SK-N-SH (cell line): ENCODE measurements around the gene TRMT112. TPM values are rescaled to one million over a fixed set of nuclear protein-coding genes. Genes with fewer than 3 reads are reported as not detected.

Experiments
- CTCF ChIA-PET: fragments of 300-600, 350-600 bp; formaldehyde crosslinking; extraction: SDS; loops from one replicate; lab custom pipeline; 2021; lab: Yijun Ruan, JAX
- POLR2A ChIA-PET: fragments of 350-600 bp; sonication (Branson Sonifier 250); formaldehyde crosslinking; extraction: SDS; loops from one replicate; lab custom pipeline; 2020; ENCODE audit warnings: antibody characterized with exemption, inconsistent platforms; lab: Yijun Ruan, JAX
- DNase-seq: peaks from one replicate; pipeline ENCODE4 v3.0.0; 2012
- H2AFZ ChIP-seq: fragments of 200-600 bp; sonication (generic); 2 replicates; pipeline ENCODE4 v1.8.1; 2016; ENCODE audit warnings: antibody characterized with exemption, mild to moderate bottlenecking, low read depth
- H3F3A ChIP-seq: fragments of 200-600 bp; sonication (generic); replicated peaks from 2 replicates; pipeline ENCODE3; 2016; ENCODE audit warnings: antibody characterized with exemption, mild to moderate bottlenecking; ENCODE audit not compliant: insufficient read depth
- H3K27ac ChIP-seq, 2 experiments: fragments of 200-500 bp in 1 of 2; fragments of 200-600 bp in 1 of 2; sonication (Bioruptor generic) in 1 of 2; sonication (generic), shearing (Covaris generic) in 1 of 2; 2 replicates each; pipeline versions ENCODE4 v1.5.1 to v1.6.1; 2014 to 2016; ENCODE audit warnings: low read depth in 2 of 2, inconsistent platforms in 1 of 2, low read length in 1 of 2, mild to moderate bottlenecking in 1 of 2, mixed read lengths in 1 of 2
- H3K27me3 ChIP-seq: fragments of 200-600 bp; sonication (generic), shearing (Covaris generic); 2 replicates; pipeline ENCODE4 v1.6.1; 2016; ENCODE audit warnings: mixed run types; ENCODE audit not compliant: insufficient read depth
- H3K36me3 ChIP-seq, 2 experiments: fragments of 200-500 bp in 1 of 2; fragments of 200-600 bp in 1 of 2; sonication (Bioruptor generic) in 1 of 2; sonication (generic) in 1 of 2; replicated peaks in 1 of 2; 2 replicates each; pipeline versions ENCODE3 to v1.5.1; 2014 to 2016; ENCODE audit warnings: low read length in 1 of 2, mild to moderate bottlenecking in 1 of 2; ENCODE audit not compliant: insufficient read depth in 2 of 2, control insufficient read depth in 1 of 2
- H3K4me1 ChIP-seq, 2 experiments: fragments of 200-500 bp in 1 of 2; fragments of 200-600 bp in 1 of 2; sonication (Bioruptor generic) in 1 of 2; sonication (generic), shearing (Covaris generic) in 1 of 2; 2 replicates each; pipeline versions ENCODE4 v1.5.1 to v1.6.1; 2014 to 2016; ENCODE audit warnings: low read depth in 1 of 2, low read length in 1 of 2, mixed run types in 1 of 2; ENCODE audit not compliant: insufficient read depth in 2 of 2, control insufficient read depth in 1 of 2
- H3K4me2 ChIP-seq: fragments of 200-600 bp; sonication (generic), shearing (Covaris generic); 2 replicates; pipeline ENCODE4 v1.6.1; 2017; ENCODE audit warnings: mixed run types
- H3K4me3 ChIP-seq, 2 experiments: fragments of 200-500 bp in 1 of 2; fragments of 200-600 bp in 1 of 2; sonication (Bioruptor generic) in 1 of 2; sonication (generic), shearing (Covaris generic) in 1 of 2; 2 replicates each; pipeline versions ENCODE4 v1.5.1 to v1.8.1; 2014 to 2016; ENCODE audit warnings: low read depth in 2 of 2, inconsistent platforms in 1 of 2, low read length in 1 of 2, mild to moderate bottlenecking in 1 of 2, mixed read lengths in 1 of 2, moderate library complexity in 1 of 2
- H3K79me2 ChIP-seq: fragments of 200-600 bp; sonication (generic); 2 replicates; pipeline ENCODE4 v1.8.1; 2017; ENCODE audit warnings: mild to moderate bottlenecking; ENCODE audit not compliant: insufficient read depth
- H3K9ac ChIP-seq: fragments of 200-600 bp; sonication (generic); 2 replicates; pipeline ENCODE4 v1.6.1; 2017; ENCODE audit warnings: mixed run types
- H3K9me2 ChIP-seq: fragments of 200-600 bp; sonication (generic); 2 replicates; pipeline ENCODE4 v1.6.1; 2017; ENCODE audit warnings: mixed run types
- H3K9me3 ChIP-seq: fragments of 200-600 bp; sonication (generic); 2 replicates; pipeline ENCODE4 v1.6.1; 2017; ENCODE audit warnings: mixed run types, mild to moderate bottlenecking, moderate library complexity
- H4K20me1 ChIP-seq: fragments of 200-600 bp; sonication (generic); 2 replicates; pipeline ENCODE4 v1.6.1; 2017; ENCODE audit warnings: mild to moderate bottlenecking, mixed run types; ENCODE audit not compliant: insufficient read depth
- CHD2 ChIP-seq: fragments of 150-350 bp; IDR thresholded peaks from 2 replicates; pipeline ENCODE4 v1.6.1; 2018; ENCODE audit warnings: low read length; ENCODE audit not compliant: partially characterized antibody
- FOXJ3 ChIP-seq: sonication (generic); formaldehyde crosslinking; IDR thresholded peaks from 2 replicates; pipeline ENCODE4 v1.5.1; 2020; ENCODE audit warnings: mild to moderate bottlenecking, missing genetic modification reagents
- FOXM1 ChIP-seq: IDR thresholded peaks from 2 replicates; pipeline ENCODE4 v1.4.0; 2012; ENCODE audit warnings: low read depth, mild to moderate bottlenecking
- GATA2 ChIP-seq: sonication (generic); formaldehyde crosslinking; IDR thresholded peaks from 2 replicates; pipeline ENCODE4 v1.5.0; 2020; ENCODE audit warnings: mild to moderate bottlenecking, missing genetic modification reagents
- IRF3 ChIP-seq: fragments of 150-350 bp; IDR thresholded peaks from 2 replicates; pipeline ENCODE4 v1.6.1; 2016; ENCODE audit warnings: mild to moderate bottlenecking, low read depth, low read length
- JUND ChIP-seq: IDR thresholded peaks from 2 replicates; pipeline ENCODE4 v1.4.0; 2012
- MAX ChIP-seq: IDR thresholded peaks from 2 replicates; pipeline ENCODE4 v1.4.0; 2012; ENCODE audit warnings: low read depth
- MXI1 ChIP-seq: IDR thresholded peaks from 2 replicates; pipeline ENCODE4 v1.6.1; 2012; ENCODE audit warnings: mild to moderate bottlenecking, low read depth, low read length, improper control_type of control experiment
- PBX3 ChIP-seq: IDR thresholded peaks from 2 replicates; pipeline ENCODE4; 2012
- POLR2AphosphoS5 ChIP-seq: IDR thresholded peaks from 2 replicates; pipeline ENCODE4 v1.6.1; 2012; ENCODE audit warnings: low read depth, low read length
- RAD21 ChIP-seq: IDR thresholded peaks from 2 replicates; pipeline ENCODE4 v1.6.1; 2012; ENCODE audit warnings: mild to moderate bottlenecking, low read length
- RFX5 ChIP-seq: IDR thresholded peaks from 2 replicates; pipeline ENCODE4 v1.6.1; 2012; ENCODE audit warnings: mild to moderate bottlenecking, improper control_type of control experiment, low read length
- RXRA ChIP-seq: IDR thresholded peaks from 2 replicates; pipeline ENCODE4 v1.4.0; 2012; ENCODE audit warnings: low read depth, mild to moderate bottlenecking, borderline replicate concordance
- TAF1 ChIP-seq: IDR thresholded peaks from 2 replicates; pipeline ENCODE4 v1.6.1; 2012; ENCODE audit warnings: low read depth, mild to moderate bottlenecking, low read length, moderate library complexity, borderline replicate concordance
- WGBS: methylation state at CpG from one replicate; pipeline ENCODE4 v1.1.6; 2017; ENCODE audit warnings: low lambda C conversion rate; 5-methylcytosine and 5-hydroxymethylcytosine counted together
- polyA plus RNA-seq, 3 experiments: library from polyadenylated mRNA; depleted of rRNA; stranded (reverse); fragments of >200 nt; gene quantifications; 2 replicates each; pipeline ENCODE4 v1.2.3, GENCODE V29; 2012

The TRMT112 gene
- polyA plus RNA-seq, 1 of the 3 experiments (the other 2 are of a cell fraction) = 699 TPM

GRCh38 chr11:64338716-64339115, 21.4 kb upstream of the TRMT112 start:
- H3F3A ChIP-seq = peaks cover 5% of the 10 kb centered on the region
- ChIA-PET CTCF (interaction anchor here (1.2 kb wide), 1 partner anchor 16 kb away, joined by 3 read pairs; no protein-coding TSS in a partner anchor), POLR2A (no interaction called here)
- H3K79me2 ChIP-seq = no peaks in the 10 kb centered on the region
- no peak overlapping the region for H3K4me2 ChIP-seq
- no peaks in the 10 kb centered on the region for H3K36me3 ChIP-seq
- peaks cover 0 to 4% of the 10 kb centered on the region in 2 experiments; a peak in 1 of 4 replicates for H3K4me1 ChIP-seq
- no peak overlapping the region for H3K4me3 ChIP-seq
- no peak for TF ChIP-seq MAX
- no peaks in the 10 kb centered on the region for H3K9me2 ChIP-seq
- no peak for DNase-seq
- H3K27ac ChIP-seq = no peak overlapping the region
- no peak overlapping the region for H2AFZ ChIP-seq
- no peaks in the 10 kb centered on the region for H4K20me1 ChIP-seq
- H3K9ac ChIP-seq = no peak overlapping the region
- H3K9me3 ChIP-seq = no peaks in the 10 kb centered on the region
- 82% methylated on average over 7 of the region's 8 CpGs for WGBS
- no peaks in the 10 kb centered on the region for H3K27me3 ChIP-seq

GRCh38 chr11:64337538-64338249, 20.3 kb upstream of the TRMT112 start:
- ChIA-PET POLR2A (no interaction called here), CTCF (interaction anchor here (0.7 to 1.4 kb wide), 3 partner anchors 15 to 34 kb away, joined by 3 read pairs; no protein-coding TSS in a partner anchor)
- no peaks in the 10 kb centered on the region for H3K9me3 ChIP-seq
- no peaks in the 10 kb centered on the region for H4K20me1 ChIP-seq
- no peak overlapping the region for H3K4me3 ChIP-seq
- H3K27ac ChIP-seq = no peak overlapping the region
- no peaks in the 10 kb centered on the region for H3K27me3 ChIP-seq
- H3K9me2 ChIP-seq = no peaks in the 10 kb centered on the region
- H3K36me3 ChIP-seq = no peaks in the 10 kb centered on the region
- H3K9ac ChIP-seq = no peak overlapping the region
- TF ChIP-seq TAF1 (no peak), RXRA (no peak), RAD21 (no peak), RFX5 (no peak), FOXJ3 (CRISPR knock-in tag) (no peak), PBX3 (no peak), CHD2 (no peak), MAX (no peak), MXI1 (no peak), GATA2 (CRISPR knock-in tag) (no peak), JUND (no peak), POLR2AphosphoS5 (no peak), IRF3 (no peak), FOXM1 (no peak)
- no peak overlapping the region for H2AFZ ChIP-seq
- H3K4me2 ChIP-seq = no peak overlapping the region
- 58% methylated on average over 8 of the region's 8 CpGs for WGBS
- H3F3A ChIP-seq = peaks cover 5% of the 10 kb centered on the region
- DNase-seq = no peak
- no peaks in the 10 kb centered on the region for H3K79me2 ChIP-seq
- peaks cover 0 to 4% of the 10 kb centered on the region in 2 experiments; a peak in 1 of 4 replicates for H3K4me1 ChIP-seq
